SK-MEL-5 (cell line): Measurements from ENCODE around the gene DNAJB8. TPM values are rescaled to one million over a fixed set of nuclear protein-coding genes. Genes with fewer than 3 reads are reported as not detected.

Source experiments
- DNase-seq: peaks from one replicate; pipeline ENCODE4 v3.0.0-alpha.2; 2016; ENCODE audit warnings: low read depth, low spot score
- in situ Hi-C: cut with HindIII; loops from 2 replicates; pipeline ENCODE4 v1.10.0; 2016; ENCODE audit warnings: low sequenced_read_pairs, high pct_unique_total_duplicates, low pct_unique_long_range_greater_than_20kb
- total RNA-seq: library from RNA; depleted of rRNA; stranded (reverse); fragments of >200 nt; shearing (Covaris generic); gene quantifications from 2 replicates; pipeline ENCODE4 v1.2.3, GENCODE V29; 2014

Gene DNAJB8
- total RNA-seq, 1 experiment from 2014 or later = not detected

- DNase-seq = no peak
- in situ Hi-C loops = no loop called here
Observed at GRCh38 chr3:128442070-128442469, 24.6 kb downstream of the DNAJB8 start.

GRCh38 chr3:128439226-128439625, 27.5 kb downstream of the DNAJB8 start:
- in situ Hi-C loops = no loop called here

GRCh38 chr3:128438488-128439072, 28.1 kb downstream of the DNAJB8 start:
- peak; percentile 51 for DNase-seq
- in situ Hi-C loops = no loop called here

More at GRCh38 chr3:128439226-128439625, 27.5 kb downstream of the DNAJB8 start:
- no peak for DNase-seq

GRCh38 chr3:128436214-128436613, 30.5 kb downstream of the DNAJB8 start:
- in situ Hi-C loops = no loop called here
- DNase-seq = no peak

GRCh38 chr3:128435561-128435960, 31.1 kb downstream of the DNAJB8 start:
- DNase-seq = no peak
- in situ Hi-C loops = no loop called here

- no peak for DNase-seq
- in situ Hi-C loops = no loop called here
Observed at GRCh38 chr3:128435058-128435457, 31.6 kb downstream of the DNAJB8 start.

GRCh38 chr3:128434524-128434923, 32.2 kb downstream of the DNAJB8 start:
- in situ Hi-C loops = no loop called here
- no peak for DNase-seq

- no peak for DNase-seq
- in situ Hi-C loops = no loop called here
Observed at GRCh38 chr3:128433837-128434165, 32.9 kb downstream of the DNAJB8 start.

GRCh38 chr3:128432971-128433836, 33.5 kb downstream of the DNAJB8 start:
- DNase-seq = no peak
- in situ Hi-C loops = no loop called here

- in situ Hi-C loops = no loop called here
- DNase-seq = no peak
Observed at GRCh38 chr3:128432301-128432970, 34.3 kb downstream of the DNAJB8 start.

- DNase-seq = no peak
- in situ Hi-C loops = no loop called here
Observed at GRCh38 chr3:128431803-128432300, 34.8 kb downstream of the DNAJB8 start.

- in situ Hi-C loops = no loop called here
- DNase-seq = no peak
Observed at GRCh38 chr3:128430731-128431130, 36.0 kb downstream of the DNAJB8 start.

GRCh38 chr3:128430301-128430700, 36.4 kb downstream of the DNAJB8 start:
- DNase-seq = no peak
- in situ Hi-C loops = no loop called here

GRCh38 chr3:128429751-128430150, 36.9 kb downstream of the DNAJB8 start:
- in situ Hi-C loops = no loop called here
- no peak for DNase-seq

- in situ Hi-C loops = no loop called here
- DNase-seq = no peak
Observed at GRCh38 chr3:128429275-128429674, 37.4 kb downstream of the DNAJB8 start.

- DNase-seq = no peak
- in situ Hi-C loops = no loop called here
Observed at GRCh38 chr3:128427872-128428822, 38.5 kb downstream of the DNAJB8 start.

- in situ Hi-C loops = no loop called here
- DNase-seq = no peak
Observed at GRCh38 chr3:128427175-128427857, 39.4 kb downstream of the DNAJB8 start.
